GM19351 (cell line): Measurements from ENCODE around the gene SLC25A44.

Experiments
- ATAC-seq: cut with Tn5 transposase; IDR thresholded peaks from one replicate; pipeline ENCODE4 v1.9.1; 2021; ENCODE audit warnings: mild to moderate bottlenecking, moderate library complexity; ENCODE audit not compliant: unreplicated experiment

The SLC25A44 gene, protein sequence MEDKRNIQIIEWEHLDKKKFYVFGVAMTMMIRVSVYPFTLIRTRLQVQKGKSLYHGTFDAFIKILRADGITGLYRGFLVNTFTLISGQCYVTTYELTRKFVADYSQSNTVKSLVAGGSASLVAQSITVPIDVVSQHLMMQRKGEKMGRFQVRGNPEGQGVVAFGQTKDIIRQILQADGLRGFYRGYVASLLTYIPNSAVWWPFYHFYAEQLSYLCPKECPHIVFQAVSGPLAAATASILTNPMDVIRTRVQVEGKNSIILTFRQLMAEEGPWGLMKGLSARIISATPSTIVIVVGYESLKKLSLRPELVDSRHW

DNA sequence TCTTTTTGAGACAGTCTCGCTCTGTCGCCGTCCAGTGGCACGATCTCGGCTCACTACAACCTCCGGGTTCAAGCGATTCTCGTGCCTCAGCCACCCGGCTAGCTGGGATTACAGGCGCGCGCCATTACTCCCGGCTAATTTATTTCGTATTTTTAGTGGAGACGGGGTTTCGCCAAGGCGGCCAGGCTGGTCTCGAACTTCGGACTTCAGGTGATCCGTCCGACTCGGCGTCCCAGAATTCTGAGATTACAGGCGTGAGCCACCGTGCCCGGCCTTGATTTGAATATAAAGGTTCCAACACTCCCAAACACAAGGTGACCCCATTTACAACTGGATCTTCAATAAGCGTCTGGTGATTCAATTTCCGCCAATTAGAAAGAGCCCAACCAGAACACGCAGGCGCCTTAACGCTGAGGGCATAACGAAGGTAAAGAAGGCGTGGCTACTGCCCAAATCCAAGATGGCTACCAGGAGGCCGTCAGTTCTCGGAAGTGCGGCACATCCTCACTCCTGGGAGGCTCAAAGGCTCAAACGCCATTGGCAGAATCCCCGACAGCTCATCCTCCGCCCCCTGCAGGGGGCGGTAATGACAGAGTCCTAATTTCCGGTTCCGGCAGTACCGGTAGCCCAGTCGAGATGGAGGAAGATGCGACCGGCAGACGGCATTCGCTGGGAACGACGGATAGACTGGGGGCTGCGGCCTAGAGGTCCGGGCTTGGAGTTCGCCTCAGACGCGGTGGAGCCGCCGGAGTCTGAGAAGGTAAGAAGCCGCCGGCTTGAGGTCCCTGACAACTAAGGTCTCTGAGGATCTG, at the start of gene SLC25A44:
SLC25A44 (plus strand) TSS at position 617 of the 812 bp plus-strand sequence. CDS start 5,744 bp downstream, outside the sequence.
- peak; percentile 92 for ATAC-seq

GRCh38 chr1:156144742-156145141, 49.2 kb upstream of the SLC25A44 start:
- no peak for ATAC-seq

- no peak for ATAC-seq
These were observed 48.3 kb upstream of the SLC25A44 start for GRCh38 chr1:156145650-156146019.

- ATAC-seq, result no peak
These were observed 47.7 kb upstream of the SLC25A44 start for GRCh38 chr1:156146020-156146768.

DNA sequence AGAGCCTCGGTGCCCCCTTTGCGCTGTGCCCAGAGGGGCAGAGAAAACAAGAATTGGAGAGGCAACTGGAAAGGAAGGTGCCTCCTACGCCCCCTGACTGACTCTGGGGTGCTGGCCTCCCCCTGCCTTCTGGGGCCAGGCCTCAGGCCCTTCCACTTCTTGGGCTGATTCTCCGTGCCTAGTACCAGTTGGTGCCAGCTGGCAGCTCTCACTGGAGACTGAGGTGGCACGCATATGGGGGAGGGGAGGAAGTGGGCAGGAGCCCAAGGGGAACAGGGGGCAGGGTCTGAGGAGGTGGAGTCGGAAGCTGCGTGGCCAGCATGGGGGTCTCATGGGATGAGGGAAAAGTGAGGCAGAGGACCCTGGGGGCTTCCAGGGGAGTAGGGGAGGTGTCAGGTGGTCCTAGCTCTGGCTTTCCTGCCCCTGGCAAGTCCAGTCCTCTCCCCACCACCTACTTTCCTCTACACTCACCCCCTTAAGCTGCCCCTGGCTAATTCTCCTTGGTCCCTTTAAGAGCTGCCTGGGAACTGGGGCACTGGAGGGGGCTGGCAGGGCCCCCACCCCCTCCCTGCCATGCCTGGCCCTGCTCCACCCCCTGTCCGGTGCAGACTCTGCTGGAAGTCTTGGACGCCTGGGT, 47.0 kb upstream of the SLC25A44 start:
- no peak for ATAC-seq

DNA sequence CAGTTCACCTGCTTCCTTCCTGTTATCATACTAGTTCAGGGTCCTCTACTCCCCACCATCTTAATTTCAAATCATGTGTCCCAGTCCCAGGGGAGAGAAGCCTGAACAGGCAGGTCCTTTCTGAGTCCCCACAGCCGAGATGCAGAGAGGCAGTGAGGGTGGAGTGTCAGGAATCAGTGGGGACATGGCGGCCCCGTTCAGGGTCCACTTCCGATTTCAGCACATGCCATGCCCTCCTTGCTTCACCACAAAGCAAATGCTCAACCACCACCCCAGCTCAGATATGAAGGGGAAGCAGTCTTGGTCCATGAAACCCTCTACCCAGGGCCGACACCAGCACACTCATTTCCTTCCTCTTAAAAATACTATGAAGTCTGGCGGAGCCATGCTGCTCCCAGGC, 45.7 kb upstream of the SLC25A44 start:
- ATAC-seq, result no peak

DNA sequence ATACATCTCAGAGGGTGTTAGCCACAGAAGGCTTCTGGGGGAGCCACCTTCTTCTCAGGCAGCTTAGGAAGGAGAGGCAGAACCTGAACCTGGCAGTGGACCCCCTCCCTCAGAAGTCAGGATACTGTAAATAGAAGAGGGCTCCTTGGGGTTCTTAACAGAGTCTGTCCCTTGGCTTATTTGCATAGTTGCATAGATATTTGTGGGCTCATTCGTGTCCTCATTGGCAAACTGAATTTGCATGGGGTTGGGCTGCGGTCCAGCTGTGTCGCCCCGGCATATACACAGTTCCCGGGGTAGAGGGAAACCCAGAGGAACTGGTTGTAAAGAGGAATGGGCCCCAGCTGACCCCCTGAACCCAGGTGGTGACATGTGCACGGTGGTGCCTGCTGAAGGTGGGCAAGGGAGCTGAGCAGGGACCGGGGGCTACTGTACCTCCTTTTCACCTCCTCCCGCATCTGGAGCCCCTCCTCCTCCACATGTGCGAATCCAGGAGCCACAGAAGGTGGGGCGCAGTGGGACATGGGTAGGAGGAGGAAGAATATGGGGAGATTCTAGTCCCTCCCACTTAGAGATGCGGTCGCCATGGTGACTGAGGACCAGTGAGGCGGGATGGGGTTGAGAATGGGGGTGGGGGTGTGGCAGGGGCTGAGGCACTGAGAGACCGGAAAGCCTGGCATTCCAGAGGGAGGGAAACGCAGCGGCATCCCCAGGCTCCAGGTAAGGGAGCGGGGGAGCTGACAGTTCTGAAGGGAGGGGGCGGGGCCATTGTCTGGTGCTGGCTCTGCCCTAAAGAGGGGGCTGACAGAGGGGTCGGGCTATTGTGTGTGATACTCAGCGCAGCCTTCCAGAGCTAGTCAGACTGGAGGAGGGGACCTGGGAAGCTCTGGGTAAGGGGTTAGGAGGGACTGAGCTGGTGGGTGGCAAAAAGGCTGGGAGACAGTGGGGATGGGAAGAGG, 44.3 kb upstream of the SLC25A44 start:
- ATAC-seq, result peak; percentile 69

- ATAC-seq, result no peak
These were observed 43.4 kb upstream of the SLC25A44 start for GRCh38 chr1:156150333-156151011.

- ATAC-seq, result no peak
These were observed 42.7 kb upstream of the SLC25A44 start for GRCh38 chr1:156151093-156151688.

DNA sequence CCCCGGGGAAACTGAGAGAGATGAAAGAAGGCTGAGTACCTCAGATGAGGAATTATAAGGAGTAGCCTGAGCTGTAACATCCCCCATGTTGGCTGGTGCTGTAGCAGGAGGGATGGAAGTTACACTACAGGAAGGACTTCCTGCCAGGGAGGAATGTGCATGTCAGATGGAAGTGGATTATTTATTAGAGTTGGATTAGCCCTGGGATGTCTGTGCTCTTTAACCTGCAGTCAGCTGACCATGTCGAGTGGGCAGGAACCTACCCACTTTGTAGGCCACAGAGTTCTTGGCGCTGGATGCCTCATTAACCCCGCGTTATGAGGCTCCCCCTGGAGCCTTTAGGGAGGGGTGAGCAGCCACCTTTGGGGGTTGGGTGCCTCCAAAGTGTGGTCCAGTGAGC, 41.3 kb upstream of the SLC25A44 start:
- no peak for ATAC-seq

DNA sequence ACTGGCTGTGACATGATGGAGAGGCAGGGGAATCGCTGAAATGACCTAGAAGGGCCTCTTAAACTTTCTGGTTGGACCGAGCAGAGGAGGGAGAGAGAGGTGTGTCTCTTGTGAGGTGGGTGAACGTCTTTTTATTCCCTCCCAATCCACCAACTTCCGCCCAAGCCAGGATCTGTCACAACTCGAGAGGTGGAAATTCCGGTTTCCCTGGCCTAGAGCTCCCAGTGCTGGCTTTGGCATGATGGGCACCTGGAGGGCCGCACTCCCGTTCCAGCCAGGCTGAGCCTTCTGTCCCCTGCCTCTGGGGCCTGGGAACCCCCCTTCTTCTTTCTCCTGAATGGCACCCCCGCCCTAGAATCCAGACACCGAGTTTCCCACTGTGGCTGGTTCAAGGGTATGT, 40.5 kb upstream of the SLC25A44 start, which contains the start of gene SEMA4A:
SEMA4A (plus strand) TSS at position 224 of the 400 bp plus-strand sequence. CDS start 994 bp downstream, outside the sequence.
- no peak for ATAC-seq

- ATAC-seq, result no peak
These were observed 39.6 kb upstream of the SLC25A44 start for GRCh38 chr1:156154317-156154749.

DNA sequence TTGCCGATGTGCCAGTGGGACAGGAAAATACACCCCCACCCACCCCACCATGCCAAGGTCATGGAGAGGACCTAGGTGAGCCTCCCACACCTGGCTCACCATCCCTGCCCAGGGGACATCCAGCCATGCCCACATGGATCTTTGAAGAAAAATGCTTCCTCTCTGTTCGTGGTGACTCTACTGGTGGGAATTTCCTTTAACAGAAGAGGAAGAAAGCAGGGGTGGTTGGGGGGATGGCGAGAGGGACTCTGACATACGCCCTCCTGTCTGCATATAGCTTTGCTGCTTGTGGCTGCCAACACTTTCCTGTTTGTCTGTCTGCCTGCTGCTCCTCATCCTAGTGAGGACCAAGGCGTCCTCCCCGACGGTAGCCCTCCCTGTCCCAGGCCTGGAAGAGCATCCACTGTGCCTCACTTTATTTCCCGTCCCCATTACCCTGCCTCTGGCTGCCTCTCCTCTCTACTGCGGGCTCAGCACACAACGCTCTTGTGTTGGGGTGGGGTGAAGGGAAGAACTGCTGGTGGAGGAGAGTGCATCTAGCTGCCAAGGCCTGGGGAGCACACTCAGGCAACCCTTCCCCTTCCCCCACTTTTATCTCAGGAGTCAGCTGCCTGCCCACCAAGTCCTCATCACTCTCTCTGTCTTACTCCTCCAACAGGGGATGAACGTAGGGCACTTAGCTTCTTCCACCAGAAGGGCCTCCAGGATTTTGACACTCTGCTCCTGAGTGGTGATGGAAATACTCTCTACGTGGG, 38.0 kb upstream of the SLC25A44 start:
- no peak for ATAC-seq

DNA sequence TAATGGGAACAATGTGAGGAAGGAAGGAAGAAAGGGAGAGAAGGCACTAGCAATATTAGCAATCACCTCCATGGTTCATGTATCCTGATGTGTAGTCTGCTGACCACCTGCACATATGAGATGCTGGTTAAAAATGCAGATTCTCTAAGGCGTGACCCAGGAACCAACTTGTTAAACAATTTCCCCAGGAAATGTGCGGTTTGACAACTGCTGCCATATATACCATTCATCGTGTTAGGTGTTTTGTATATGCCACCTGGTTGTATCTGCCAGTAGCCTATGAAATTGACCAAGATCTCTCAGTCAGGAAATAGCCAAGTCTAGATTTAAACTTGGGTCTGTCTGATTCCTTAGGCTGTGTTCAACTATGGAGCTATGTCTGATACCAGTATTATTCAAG, 36.4 kb upstream of the SLC25A44 start:
- ATAC-seq, result no peak

- no peak for ATAC-seq
These were observed 35.9 kb upstream of the SLC25A44 start for GRCh38 chr1:156157966-156158365.

DNA sequence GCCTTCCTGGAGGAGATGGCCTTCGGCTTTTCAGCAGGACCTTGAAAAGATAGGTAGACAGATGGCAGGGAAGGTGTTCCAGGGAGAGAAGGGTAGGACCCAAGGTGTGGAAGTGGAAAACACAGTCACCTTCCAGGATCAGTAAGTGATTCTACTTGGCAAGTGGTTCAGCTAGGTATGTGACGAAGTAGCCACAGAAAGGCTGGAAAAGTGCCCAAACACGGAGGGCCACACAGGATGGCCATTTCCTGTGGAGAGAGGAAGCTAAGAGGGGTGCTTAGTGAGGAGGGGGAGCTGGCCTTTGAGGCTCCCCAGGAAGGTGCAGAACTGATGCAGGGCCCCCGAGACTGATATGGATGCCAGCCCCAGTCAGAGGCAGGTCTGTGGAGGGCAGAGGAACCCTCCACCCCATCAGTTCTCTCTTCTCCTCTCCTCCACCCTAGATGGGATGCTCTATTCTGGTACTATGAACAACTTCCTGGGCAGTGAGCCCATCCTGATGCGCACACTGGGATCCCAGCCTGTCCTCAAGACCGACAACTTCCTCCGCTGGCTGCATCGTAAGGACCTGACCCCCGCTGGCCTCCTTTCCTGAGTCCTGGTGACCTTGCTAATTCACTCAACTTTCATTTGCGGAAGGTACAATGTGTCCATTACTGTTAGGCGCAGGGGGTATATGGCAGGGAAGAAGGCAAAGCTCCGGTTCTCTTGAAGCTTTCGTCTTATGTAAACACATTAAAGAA, 33.7 kb upstream of the SLC25A44 start:
- no peak for ATAC-seq

DNA sequence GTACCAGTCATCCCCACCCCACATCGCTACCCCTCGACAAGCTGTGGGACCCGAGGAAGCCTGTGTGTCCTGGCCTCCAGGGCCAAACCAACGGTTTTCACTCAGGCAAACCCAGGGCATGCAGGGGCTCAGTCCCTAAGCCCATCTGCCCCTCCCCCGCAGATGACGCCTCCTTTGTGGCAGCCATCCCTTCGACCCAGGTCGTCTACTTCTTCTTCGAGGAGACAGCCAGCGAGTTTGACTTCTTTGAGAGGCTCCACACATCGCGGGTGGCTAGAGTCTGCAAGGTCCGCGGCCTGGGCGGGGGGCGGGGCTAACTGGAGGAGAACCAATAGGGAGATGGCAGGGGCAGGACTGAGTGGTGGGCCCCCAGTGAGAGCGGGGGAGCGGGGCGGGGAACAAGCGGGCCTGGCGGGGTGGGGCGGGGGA, 33.1 kb upstream of the SLC25A44 start:
- ATAC-seq, result no peak
